C1 segment of cervical spinal cord (tissue), 14 donors: ENCODE measurements around the gene SPAG4.
A peak's percentile ranks its signal among the peaks of the same experiment; 100 is the strongest.

Experiments
- DNase-seq, 14 donors: peaks; one replicate each; lab custom pipeline; 2025; lab: John Stamatoyannopoulos, UW

Gene SPAG4

GRCh38 chr20:35598899-35599775, 16.5 kb upstream of the SPAG4 start:
- DNase-seq, result no peak

- no peak for DNase-seq
These were observed 15.9 kb upstream of the SPAG4 start for GRCh38 chr20:35599776-35600120.

GRCh38 chr20:35600176-35600992, 15.2 kb upstream of the SPAG4 start:
- no peak for DNase-seq

GRCh38 chr20:35600993-35601973, 14.3 kb upstream of the SPAG4 start:
- DNase-seq, result peak in 6 of 14 donors; percentile 3 to 27 (median 8)

- no peak for DNase-seq
These were observed 13.6 kb upstream of the SPAG4 start for GRCh38 chr20:35601990-35602389.

GRCh38 chr20:35602851-35603495, 12.7 kb upstream of the SPAG4 start:
- no peak for DNase-seq

- DNase-seq, result no peak
These were observed 11.8 kb upstream of the SPAG4 start for GRCh38 chr20:35603695-35604448.

GRCh38 chr20:35604449-35604747, 11.2 kb upstream of the SPAG4 start:
- no peak for DNase-seq

GRCh38 chr20:35606127-35606526, 9.5 kb upstream of the SPAG4 start:
- DNase-seq, result no peak

- no peak for DNase-seq
These were observed 8.5 kb upstream of the SPAG4 start for GRCh38 chr20:35607003-35607735.

- no peak for DNase-seq
These were observed 4.7 kb upstream of the SPAG4 start for GRCh38 chr20:35610833-35611427.

GRCh38 chr20:35611482-35611881, 4.1 kb upstream of the SPAG4 start:
- no peak for DNase-seq

GRCh38 chr20:35616465-35617396, 1.1 kb downstream of the SPAG4 start:
- DNase-seq, result peak in 11 of 14 donors; percentile 3 to 91 (median 24)

GRCh38 chr20:35617397-35618262, 2.0 kb downstream of the SPAG4 start:
- DNase-seq, result peak in 7 of 14 donors; percentile 5 to 41 (median 19)

- peak in 3 of 14 donors; percentile 9 to 33 (median 30) for DNase-seq
These were observed 2.9 kb downstream of the SPAG4 start for GRCh38 chr20:35618263-35619131.
